HepG2 (cell line): ENCODE measurements around the gene SLC2A10. TPM values are rescaled to one million over a fixed set of nuclear protein-coding genes. Genes with fewer than 3 reads are reported as not detected.
A peak's percentile ranks its signal among the peaks of the same experiment; 100 is the strongest.

Source experiments
- ATF7-NPFF ChIP-seq: sonication (generic); formaldehyde crosslinking; IDR thresholded peaks from 2 replicates; pipeline ENCODE4 v1.8.1; 2023; ENCODE audit warnings: mild to moderate bottlenecking, low read depth, missing genetic modification reagents, moderate library complexity
- BHLHE40 ChIP-seq: IDR thresholded peaks from 2 replicates; pipeline ENCODE4 v1.6.1; 2011; ENCODE audit warnings: low read length, improper control_type of control experiment
- EP300 ChIP-seq, 3 experiments: sonication (generic) in 1 of 3; formaldehyde crosslinking in 1 of 3; IDR thresholded peaks; 2 replicates each; pipeline versions ENCODE4 v1.5.1 to v1.6.1; 2011 to 2020; ENCODE audit warnings: low read depth in 2 of 3, low read length in 2 of 3, borderline replicate concordance in 1 of 3, improper control_type of control experiment in 1 of 3, mild to moderate bottlenecking in 1 of 3, missing genetic modification reagents in 1 of 3, moderate library complexity in 1 of 3
- EZH2 ChIP-seq: conservative IDR thresholded peaks from 2 replicates; pipeline ENCODE4 v1.6.1; 2012; ENCODE audit warnings: mild to moderate bottlenecking, low read depth, low read length, moderate library complexity
- FOSL1 ChIP-seq: sonication (generic); formaldehyde crosslinking; IDR thresholded peaks from 2 replicates; pipeline ENCODE4 v1.9.0; 2021; ENCODE audit warnings: missing genetic modification reagents, borderline replicate concordance
- HDAC6 ChIP-seq: fragments of 200-600 bp; sonication (generic); IDR thresholded peaks from 2 replicates; pipeline ENCODE4 v1.7.0; 2017; ENCODE audit warnings: mild to moderate bottlenecking, antibody characterized with exemption, low read length, low read depth
- ISX ChIP-seq: sonication (generic); formaldehyde crosslinking; conservative IDR thresholded peaks from 2 replicates; pipeline ENCODE4 v1.5.0; 2020; ENCODE audit warnings: missing genetic modification reagents
- PHB2 ChIP-seq: fragments of 450-650 bp; IDR thresholded peaks from 2 replicates; pipeline ENCODE4 v1.6.1; 2018; ENCODE audit not compliant: partially characterized antibody
- RELA ChIP-seq: sonication (generic); formaldehyde crosslinking; IDR thresholded peaks from 2 replicates; pipeline ENCODE4 v1.4.0; 2020; ENCODE audit warnings: missing genetic modification reagents
- ZFAT ChIP-seq: sonication (generic); formaldehyde crosslinking; conservative IDR thresholded peaks from 2 replicates; pipeline ENCODE4 v1.8.1; 2023; ENCODE audit warnings: missing genetic modification reagents, inconsistent platforms
- ZNF10 ChIP-seq: sonication (generic); formaldehyde crosslinking; IDR thresholded peaks from 2 replicates; pipeline ENCODE4 v1.4.0; 2020; ENCODE audit warnings: mild to moderate bottlenecking, low read depth, missing genetic modification reagents, borderline replicate concordance
- ZNF17 ChIP-seq: sonication (generic); formaldehyde crosslinking; IDR thresholded peaks from 2 replicates; pipeline ENCODE4 v1.5.0; 2020; ENCODE audit warnings: mild to moderate bottlenecking, missing genetic modification reagents
- ZNF33B ChIP-seq: sonication (generic); formaldehyde crosslinking; IDR thresholded peaks from 2 replicates; pipeline ENCODE4 v1.5.1; 2020; ENCODE audit warnings: mild to moderate bottlenecking, missing genetic modification reagents
- ZNF446 ChIP-seq: sonication (generic); formaldehyde crosslinking; IDR thresholded peaks from 2 replicates; pipeline ENCODE4 v1.5.0; 2020; ENCODE audit warnings: mild to moderate bottlenecking, missing genetic modification reagents
- ZNF768 ChIP-seq: sonication (generic); formaldehyde crosslinking; IDR thresholded peaks from 2 replicates; pipeline ENCODE4 v1.4.0; 2020; ENCODE audit warnings: missing genetic modification reagents
- ZNF780A ChIP-seq: sonication (generic); formaldehyde crosslinking; IDR thresholded peaks from 2 replicates; pipeline ENCODE4 v1.8.0; 2022; ENCODE audit warnings: mild to moderate bottlenecking, missing genetic modification reagents, moderate library complexity
- ZNF83 ChIP-seq: sonication (generic); formaldehyde crosslinking; IDR thresholded peaks from 2 replicates; pipeline ENCODE4 v1.4.0; 2020; ENCODE audit warnings: missing genetic modification reagents, mild to moderate bottlenecking, borderline replicate concordance
- polyA plus RNA-seq, 8 experiments: library from polyadenylated mRNA; depleted of rRNA in 3 of 8; stranded (reverse) in 7 of 8; unstranded in 1 of 8; fragments of >200 nt; fragmentation: Illumina TruSeq in 4 of 8; extraction: Trizol in 4 of 8; gene quantifications; 2 replicates each; pipeline versions ENCODE4 v1.2.1 to v1.2.3, GENCODE V29; 2011 to 2016; ENCODE audit warnings: low read depth in 4 of 8, missing spikeins in 1 of 8, mixed read lengths in 1 of 8; ENCODE audit not compliant: insufficient read depth in 1 of 8
- total RNA-seq, 5 experiments: library from RNA; depleted of rRNA; stranded (reverse); fragments of >200 nt; fragmentation: Illumina TruSeq; extraction: Trizol; gene quantifications; 2 replicates each; pipeline ENCODE4 v1.2.3, GENCODE V29; 2016; ENCODE audit warnings: low read depth in 1 of 5
- TF ChIP-seq, protein P1 (sequence below): sonication (generic); formaldehyde crosslinking; IDR thresholded peaks from 2 replicates; pipeline ENCODE4 v1.8.0; 2022; ENCODE audit warnings: mild to moderate bottlenecking, missing genetic modification reagents, moderate library complexity
- TF ChIP-seq, protein P2 (sequence below): sonication (generic); formaldehyde crosslinking; IDR thresholded peaks from 2 replicates; pipeline ENCODE4 v1.5.1; 2020; ENCODE audit warnings: mild to moderate bottlenecking, missing genetic modification reagents, borderline replicate concordance
- TF ChIP-seq, protein P3 (sequence below): sonication (generic); formaldehyde crosslinking; IDR thresholded peaks from 2 replicates; pipeline ENCODE4 v1.8.1; 2022; ENCODE audit warnings: low read depth, mild to moderate bottlenecking, missing genetic modification reagents
- TF ChIP-seq, protein P4 (sequence below): sonication (generic); formaldehyde crosslinking; IDR thresholded peaks from 2 replicates; pipeline ENCODE4 v1.4.0; 2020; ENCODE audit warnings: missing genetic modification reagents, borderline replicate concordance
- TF ChIP-seq, protein P5 (sequence below): IDR thresholded peaks from 2 replicates; pipeline ENCODE4 v1.6.1; 2018; ENCODE audit warnings: missing genetic modification reagents

Gene SLC2A10
- total and polyA plus RNA-seq, 2 of the 13 experiments (the other 11 are each of a cell fraction or from before 2014, with no cell fraction given), result 16.0 to 18.4 TPM

DNA sequence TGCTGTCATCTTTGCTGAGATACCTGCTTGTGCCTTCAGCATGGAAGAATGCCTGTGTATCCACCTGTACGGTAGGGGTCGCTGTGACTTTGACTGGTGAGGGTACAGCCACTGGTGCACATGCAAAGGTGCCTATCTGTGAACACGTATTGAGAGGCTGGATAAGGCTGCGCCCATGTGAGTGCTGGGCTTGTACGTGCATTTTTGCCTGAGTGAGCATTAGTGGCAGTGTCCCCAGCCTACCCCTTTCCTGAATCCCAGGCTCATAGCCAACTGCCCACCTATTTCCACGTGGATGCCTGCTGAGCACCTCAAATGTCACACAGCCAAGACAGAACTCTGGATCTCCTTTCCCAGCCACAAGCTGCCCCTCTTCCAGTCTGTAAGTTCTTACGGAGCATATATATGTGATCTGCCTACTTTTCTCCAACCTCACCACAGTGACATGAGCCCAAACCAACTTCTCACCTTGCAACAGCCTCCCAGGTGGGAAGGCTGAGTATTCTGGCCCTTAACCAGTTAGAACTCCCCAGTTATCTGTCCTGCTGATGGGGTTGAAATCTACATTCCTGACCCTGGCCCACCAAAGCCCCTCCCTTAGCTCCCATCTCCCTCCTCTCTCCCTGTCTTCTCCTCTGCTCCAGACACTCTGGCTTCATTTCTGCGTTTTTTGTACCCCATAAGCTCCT lies 1.1 kb upstream of the SLC2A10 start (continued):
- no peak for TF ChIP-seq ISX
- TF ChIP-seq PHB2, result no peak
- no peak for TF ChIP-seq HDAC6
- no peak for TF ChIP-seq ATF7-NPFF
- no peak for TF ChIP-seq ZNF780A (CRISPR knock-in tag)
- TF ChIP-seq ZNF10 (CRISPR knock-in tag), result no peak
- TF ChIP-seq EP300 (IDR thresholded peaks at IDR 0.05; ENCODE audit: low read depth in 2 of 2, low read length in 2 of 2), result no peak
- no peak for TF ChIP-seq EP300 (CRISPR knock-in tag; IDR thresholded peaks at IDR 0.05; ENCODE audit: borderline replicate concordance)
- no peak for TF ChIP-seq EZH2
- 0 out of 2 replicates have a peak, but pooled peaks have one; percentile 32 for TF ChIP-seq ZNF17 (CRISPR knock-in tag)
- TF ChIP-seq, protein P1, sequence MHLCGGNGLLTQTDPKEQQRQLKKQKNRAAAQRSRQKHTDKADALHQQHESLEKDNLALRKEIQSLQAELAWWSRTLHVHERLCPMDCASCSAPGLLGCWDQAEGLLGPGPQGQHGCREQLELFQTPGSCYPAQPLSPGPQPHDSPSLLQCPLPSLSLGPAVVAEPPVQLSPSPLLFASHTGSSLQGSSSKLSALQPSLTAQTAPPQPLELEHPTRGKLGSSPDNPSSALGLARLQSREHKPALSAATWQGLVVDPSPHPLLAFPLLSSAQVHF, result no peak
- no peak for TF ChIP-seq ZNF33B (CRISPR knock-in tag)
- TF ChIP-seq FOSL1, result no peak
- no peak for TF ChIP-seq ZFAT
- TF ChIP-seq, protein P2, sequence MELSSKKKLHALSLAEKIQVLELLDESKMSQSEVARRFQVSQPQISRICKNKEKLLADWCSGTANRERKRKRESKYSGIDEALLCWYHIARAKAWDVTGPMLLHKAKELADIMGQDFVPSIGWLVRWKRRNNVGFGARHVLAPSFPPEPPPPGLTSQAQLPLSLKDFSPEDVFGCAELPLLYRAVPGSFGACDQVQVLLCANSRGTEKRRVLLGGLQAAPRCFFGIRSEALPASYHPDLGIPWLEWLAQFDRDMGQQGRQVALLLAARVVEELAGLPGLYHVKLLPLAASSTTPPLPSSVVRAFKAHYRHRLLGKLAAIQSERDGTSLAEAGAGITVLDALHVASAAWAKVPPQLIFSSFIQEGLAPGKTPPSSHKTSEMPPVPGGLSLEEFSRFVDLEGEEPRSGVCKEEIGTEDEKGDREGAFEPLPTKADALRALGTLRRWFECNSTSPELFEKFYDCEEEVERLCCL (CRISPR knock-in tag), result 0 out of 2 replicates have a peak, but pooled peaks have one; percentile 49
- TF ChIP-seq RELA (CRISPR knock-in tag), result no peak
- TF ChIP-seq, protein P3, sequence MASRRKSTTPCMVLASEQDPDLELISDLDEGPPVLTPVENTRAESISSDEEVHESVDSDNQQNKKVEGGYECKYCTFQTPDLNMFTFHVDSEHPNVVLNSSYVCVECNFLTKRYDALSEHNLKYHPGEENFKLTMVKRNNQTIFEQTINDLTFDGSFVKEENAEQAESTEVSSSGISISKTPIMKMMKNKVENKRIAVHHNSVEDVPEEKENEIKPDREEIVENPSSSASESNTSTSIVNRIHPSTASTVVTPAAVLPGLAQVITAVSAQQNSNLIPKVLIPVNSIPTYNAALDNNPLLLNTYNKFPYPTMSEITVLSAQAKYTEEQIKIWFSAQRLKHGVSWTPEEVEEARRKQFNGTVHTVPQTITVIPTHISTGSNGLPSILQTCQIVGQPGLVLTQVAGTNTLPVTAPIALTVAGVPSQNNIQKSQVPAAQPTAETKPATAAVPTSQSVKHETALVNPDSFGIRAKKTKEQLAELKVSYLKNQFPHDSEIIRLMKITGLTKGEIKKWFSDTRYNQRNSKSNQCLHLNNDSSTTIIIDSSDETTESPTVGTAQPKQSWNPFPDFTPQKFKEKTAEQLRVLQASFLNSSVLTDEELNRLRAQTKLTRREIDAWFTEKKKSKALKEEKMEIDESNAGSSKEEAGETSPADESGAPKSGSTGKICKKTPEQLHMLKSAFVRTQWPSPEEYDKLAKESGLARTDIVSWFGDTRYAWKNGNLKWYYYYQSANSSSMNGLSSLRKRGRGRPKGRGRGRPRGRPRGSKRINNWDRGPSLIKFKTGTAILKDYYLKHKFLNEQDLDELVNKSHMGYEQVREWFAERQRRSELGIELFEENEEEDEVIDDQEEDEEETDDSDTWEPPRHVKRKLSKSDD (CRISPR knock-in tag), result no peak
- no peak; the same call in 1 of the 2 replicates for TF ChIP-seq ZNF83 (CRISPR knock-in tag)
- TF ChIP-seq BHLHE40, result no peak; the same call in 1 of the 2 replicates
- TF ChIP-seq, protein P4, sequence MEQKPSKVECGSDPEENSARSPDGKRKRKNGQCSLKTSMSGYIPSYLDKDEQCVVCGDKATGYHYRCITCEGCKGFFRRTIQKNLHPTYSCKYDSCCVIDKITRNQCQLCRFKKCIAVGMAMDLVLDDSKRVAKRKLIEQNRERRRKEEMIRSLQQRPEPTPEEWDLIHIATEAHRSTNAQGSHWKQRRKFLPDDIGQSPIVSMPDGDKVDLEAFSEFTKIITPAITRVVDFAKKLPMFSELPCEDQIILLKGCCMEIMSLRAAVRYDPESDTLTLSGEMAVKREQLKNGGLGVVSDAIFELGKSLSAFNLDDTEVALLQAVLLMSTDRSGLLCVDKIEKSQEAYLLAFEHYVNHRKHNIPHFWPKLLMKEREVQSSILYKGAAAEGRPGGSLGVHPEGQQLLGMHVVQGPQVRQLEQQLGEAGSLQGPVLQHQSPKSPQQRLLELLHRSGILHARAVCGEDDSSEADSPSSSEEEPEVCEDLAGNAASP (CRISPR knock-in tag), result peak; percentile 51; the same call in 1 of the 2 replicates
- TF ChIP-seq, protein P5, sequence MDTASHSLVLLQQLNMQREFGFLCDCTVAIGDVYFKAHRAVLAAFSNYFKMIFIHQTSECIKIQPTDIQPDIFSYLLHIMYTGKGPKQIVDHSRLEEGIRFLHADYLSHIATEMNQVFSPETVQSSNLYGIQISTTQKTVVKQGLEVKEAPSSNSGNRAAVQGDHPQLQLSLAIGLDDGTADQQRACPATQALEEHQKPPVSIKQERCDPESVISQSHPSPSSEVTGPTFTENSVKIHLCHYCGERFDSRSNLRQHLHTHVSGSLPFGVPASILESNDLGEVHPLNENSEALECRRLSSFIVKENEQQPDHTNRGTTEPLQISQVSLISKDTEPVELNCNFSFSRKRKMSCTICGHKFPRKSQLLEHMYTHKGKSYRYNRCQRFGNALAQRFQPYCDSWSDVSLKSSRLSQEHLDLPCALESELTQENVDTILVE, result peak; percentile 42; the same call in 1 of the 2 replicates
- peak; percentile 55; the same call in 1 of the 2 replicates for TF ChIP-seq ZNF768 (CRISPR knock-in tag)
- TF ChIP-seq ZNF446 (CRISPR knock-in tag), result no peak
